ENCODE measurements around the gene NAB2.
A peak's percentile ranks its signal among the peaks of the same experiment; 100 is the strongest.
"Not testable (repeated sequence)": the region's sequence is repeated elsewhere in the genome, so short reads cannot be mapped to it uniquely, and the experiment has no call there.

The NAB2 gene

DNA sequence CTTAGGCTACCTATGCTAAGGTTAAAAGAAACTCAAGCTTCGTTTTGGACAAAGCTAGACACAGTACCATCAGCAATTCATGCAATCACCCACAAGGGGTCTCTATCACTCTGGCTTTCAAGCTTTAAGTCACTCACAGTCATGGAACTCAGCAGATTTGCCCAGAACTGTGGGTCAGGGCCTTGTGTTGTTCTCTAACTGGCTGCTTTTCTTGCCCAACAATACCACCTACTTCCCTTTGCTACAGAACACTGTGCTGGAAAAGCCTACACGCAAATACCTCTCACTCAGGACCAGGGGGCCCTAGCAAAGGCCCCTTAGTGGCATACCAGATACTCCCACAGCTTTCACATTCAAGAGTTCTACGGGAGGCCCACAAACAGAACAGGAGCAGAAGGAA lies 19.4 kb upstream of the NAB2 start:
- DNase-seq, result peak in 1 of 4 experiments; percentile 24

DNA sequence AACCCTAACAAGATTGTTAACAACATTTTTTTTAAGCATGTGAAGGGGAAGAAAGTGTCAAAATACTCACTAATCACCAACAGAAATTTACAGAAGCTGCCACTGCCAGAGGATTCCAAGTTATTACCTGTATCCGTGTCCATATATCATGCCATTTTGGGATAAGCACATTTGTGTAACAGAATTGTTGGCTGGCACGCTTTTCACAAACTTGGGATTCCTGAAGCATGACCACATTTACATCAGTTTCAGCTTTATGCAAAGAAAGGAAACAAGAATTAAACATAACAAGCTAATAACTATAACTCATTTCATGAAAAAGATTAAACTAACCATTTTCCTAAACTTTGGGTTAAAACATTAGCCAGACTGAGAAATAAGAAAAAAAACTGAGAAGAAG lies 16.3 kb upstream of the NAB2 start:
- DNase-seq, result no peak

DNA sequence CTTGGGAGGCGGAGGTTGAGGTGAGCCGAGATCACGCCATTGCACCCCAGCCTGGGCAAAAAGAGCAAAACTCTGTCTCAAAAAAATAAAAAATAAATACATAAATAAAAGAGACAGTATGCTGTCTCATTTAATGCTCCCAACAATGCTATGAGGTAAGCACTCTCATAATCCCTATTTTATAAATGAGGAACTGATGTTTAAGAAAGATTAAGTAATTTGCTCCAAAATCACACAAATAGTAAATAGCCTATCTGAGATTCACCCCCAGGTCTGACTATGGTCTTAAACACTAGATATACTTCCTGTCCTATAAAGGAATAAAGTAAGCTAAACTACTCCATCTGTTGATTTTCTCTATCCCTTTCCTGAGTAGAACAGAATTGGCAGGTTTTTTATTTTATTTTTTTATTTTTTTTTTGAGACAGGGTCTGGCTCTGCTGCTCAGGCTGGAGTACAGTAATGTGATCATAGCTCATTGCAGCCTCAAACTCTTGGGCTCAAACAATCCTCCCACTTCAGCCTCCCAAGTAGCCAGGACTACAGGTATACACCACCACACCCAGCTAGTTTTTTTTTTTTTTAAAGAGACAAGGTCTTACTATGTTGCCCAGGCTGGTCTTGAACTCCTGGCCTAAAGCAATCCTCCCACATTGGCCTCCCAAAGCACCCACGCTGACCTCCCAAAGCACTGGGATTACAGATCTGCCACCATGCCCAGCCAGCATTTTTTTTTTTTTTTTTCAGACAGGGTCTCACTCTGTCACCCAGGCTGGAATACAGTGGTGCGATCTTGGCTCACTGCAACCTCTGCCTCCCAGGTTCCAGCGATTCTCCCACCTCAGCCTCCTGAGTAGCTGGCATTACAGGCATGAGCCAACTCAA lies 15.1 kb upstream of the NAB2 start:
- not testable (repeated sequence) for DNase-seq

DNA sequence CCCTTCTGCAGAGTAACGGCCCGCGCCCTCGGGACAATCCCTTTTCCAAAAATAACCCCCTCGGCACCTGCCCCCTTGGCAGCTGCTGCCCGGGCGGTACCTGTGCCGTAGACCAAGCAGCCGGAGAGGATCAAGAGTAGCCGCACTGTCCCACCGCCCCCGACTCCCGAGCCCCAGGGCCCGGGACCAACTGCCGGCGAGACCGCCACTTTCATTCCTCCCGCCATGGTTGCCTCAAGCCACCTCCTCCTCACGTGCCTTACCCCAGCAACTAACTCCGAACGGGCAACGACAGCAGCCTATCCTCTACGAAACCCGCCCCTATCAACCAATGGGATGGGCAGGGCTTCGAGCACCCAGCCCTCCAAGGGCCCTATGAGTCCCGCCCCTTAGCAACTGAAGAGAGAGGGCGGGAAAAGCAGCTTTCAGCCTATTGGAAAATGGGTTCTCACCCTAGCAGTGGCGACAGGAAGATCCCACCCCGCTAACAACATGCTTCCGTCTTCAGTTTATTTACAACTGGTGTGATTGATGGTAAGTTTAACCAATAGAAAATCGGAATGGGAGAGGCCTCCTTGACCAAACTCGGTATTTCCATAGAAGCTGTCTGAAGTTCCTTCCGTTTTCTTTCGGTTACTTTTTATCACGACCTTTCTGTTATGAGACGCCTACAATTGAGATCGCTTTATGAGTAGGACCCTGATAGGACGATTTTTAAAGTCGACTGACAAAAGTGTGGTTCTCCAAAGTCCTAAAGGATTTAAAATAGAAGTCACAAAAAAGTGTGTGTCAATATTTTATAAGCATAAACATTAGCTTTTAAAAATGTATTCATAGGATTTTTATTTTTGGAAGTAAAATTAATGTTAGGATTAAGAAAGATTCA lies 10.2 kb upstream of the NAB2 start, which contains the start of gene NEMP1:
Gene NEMP1, minus strand, starts transcription at position 273 of the 886 bp plus-strand sequence. Its CDS starts 46 bp downstream, at position 227.
- peak; percentile 73 to 88 (median 84) for DNase-seq

DNA sequence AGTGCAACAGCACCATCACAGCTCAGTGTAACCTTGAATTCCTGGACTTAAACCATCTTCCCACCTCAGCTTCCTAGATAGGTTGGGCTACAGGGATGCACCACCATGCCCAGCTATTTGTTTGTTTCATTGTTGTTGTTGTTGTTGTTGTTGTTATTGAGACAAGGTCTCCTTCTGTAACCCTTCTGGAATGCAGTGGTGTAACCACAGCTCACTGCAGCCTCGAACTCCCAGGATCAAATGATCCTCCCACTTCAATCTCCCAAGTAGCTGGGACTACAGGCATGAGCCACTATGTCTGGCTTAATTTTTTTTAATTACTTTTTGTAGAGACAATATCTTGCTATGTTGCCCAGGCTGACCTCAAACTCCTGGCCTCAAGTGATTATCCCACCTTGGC lies 9.1 kb upstream of the NAB2 start:
- no peak for DNase-seq

DNA sequence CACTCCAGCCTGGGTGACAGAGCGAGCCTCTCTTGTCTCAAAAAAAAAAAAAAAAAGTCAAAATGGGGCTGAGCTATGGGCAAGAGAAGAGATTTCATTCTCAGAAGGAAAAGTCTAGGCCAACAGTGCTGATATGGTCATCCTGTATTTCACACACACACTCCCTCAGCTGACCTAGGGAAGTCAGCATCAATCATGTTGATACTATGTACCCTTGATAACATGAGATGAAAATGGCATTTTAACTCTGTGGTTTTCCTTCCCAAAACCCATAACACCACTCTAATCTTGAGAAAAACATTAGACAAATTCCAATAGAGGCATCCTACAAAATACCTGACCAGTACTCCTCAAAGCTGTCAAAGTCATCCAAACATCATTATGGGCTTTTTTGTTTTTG lies 8.1 kb upstream of the NAB2 start:
- DNase-seq, result no peak

DNA sequence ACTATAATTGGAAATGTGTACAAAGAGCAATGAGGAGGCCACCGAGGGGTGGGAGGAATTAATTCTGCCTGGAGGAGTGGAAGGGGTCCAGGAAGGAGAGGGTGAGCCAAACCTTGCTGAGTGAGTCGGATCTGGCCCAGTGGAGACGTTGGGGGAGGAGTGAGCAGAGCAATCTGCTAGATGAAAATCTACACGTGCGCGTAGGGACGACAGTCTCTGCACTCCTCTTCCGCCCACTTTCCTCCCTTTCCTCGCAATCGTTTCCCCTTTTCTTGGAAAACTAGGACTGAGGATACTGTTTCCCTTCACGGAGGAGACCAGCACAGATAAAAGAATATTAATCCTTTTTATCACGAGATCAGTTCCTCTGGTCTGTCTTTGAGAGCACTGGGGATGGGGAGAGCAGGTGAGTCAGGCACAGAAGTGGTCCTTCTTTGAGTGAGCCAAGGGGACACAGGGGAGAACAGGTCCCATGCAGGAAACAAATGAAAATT lies 2.9 kb upstream of the NAB2 start:
- DNase-seq, result no peak

DNA sequence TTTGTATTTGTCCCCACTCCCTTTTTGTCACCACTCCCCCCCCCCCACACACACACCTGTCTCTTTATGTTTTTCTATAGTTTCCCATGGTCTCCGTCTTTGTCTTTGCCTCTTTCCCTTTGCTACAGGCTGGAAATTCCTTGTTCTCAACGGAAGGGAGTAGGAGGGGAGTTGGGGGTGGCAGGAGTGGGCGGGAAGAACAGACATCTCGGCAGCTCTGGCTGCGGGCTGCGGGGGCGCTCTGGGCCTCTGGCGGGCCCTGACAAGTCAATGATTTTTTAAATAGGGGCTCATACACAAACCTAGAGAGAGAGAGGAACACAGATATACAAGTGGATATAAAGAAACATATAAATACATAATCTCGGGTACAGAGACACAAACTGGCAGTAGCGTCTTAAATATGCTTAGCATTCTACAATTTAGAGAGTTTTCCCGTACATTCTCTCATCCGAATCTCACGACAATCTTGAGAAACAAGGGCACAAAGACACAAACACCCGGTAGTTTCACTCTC lies 2.4 kb upstream of the NAB2 start:
- peak in 1 of 4 experiments; percentile 26 for DNase-seq

DNA sequence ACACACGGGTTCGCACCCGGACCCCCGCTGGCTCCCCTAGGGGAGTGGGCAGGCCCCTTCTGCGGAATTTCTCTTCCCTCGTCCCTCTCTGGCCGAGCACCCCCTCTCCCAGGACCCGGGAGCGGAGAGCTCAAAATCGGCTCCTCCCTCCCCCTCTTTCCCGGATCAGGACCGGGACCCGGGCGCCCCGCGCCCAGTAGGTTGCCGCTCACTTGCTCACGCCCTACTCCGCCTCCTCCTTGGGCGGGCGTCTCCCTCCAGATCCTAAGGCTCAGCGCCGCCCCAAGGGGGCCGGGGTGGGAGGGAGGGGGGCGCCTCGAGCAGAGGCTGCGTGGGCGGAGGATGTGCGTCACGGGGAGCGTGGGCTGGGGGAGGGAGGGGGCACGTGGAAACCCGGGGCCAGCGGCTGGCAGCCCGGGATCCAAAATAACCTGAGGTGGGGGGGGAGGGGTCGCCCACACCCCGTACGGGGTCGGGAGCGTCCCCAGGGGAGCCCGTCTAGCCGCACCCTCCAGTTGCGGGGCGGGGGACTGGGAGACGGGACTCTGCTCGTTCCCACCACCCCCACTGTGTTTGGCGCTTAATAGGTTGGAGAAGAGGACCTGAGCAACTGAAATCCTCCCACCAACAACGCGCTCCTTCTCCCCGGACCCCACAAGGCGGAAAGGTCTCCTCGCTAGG lies 1.8 kb upstream of the NAB2 start:
- DNase-seq, result peak; percentile 74 to 88 (median 82)

DNA sequence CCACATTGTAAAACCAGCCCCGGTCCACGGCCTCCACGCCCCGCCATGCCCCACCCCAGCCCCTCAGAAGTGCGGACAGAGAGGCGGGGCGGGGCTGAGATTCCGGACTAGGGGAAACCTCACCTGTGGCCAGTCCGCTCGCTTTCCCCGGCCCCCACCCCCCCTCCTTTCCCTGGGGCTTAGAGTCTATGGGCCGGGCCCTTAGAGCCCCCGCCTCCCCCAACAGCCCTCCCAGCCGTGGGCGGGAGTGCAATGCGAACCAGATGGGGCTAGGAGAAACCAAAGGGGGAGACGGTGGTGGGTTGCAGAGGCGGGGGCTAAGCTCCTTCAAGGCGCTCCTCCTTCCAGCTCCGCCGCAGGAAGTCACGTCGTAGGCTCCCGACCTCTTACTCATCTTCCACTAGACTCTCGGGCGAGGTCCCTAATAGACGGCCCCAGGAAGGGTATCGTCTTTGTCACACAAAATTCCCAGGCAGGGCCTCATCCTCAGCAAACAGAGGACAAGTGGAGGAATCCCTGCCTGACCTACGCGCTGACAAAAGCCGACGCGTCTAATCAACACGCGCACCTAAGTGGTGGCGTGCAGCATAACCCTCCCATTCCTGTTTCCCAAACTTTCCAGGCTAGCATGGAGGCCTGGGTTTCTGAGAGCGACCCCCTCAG lies 1.1 kb upstream of the NAB2 start:
- peak; percentile 43 to 60 (median 50) for DNase-seq

DNA sequence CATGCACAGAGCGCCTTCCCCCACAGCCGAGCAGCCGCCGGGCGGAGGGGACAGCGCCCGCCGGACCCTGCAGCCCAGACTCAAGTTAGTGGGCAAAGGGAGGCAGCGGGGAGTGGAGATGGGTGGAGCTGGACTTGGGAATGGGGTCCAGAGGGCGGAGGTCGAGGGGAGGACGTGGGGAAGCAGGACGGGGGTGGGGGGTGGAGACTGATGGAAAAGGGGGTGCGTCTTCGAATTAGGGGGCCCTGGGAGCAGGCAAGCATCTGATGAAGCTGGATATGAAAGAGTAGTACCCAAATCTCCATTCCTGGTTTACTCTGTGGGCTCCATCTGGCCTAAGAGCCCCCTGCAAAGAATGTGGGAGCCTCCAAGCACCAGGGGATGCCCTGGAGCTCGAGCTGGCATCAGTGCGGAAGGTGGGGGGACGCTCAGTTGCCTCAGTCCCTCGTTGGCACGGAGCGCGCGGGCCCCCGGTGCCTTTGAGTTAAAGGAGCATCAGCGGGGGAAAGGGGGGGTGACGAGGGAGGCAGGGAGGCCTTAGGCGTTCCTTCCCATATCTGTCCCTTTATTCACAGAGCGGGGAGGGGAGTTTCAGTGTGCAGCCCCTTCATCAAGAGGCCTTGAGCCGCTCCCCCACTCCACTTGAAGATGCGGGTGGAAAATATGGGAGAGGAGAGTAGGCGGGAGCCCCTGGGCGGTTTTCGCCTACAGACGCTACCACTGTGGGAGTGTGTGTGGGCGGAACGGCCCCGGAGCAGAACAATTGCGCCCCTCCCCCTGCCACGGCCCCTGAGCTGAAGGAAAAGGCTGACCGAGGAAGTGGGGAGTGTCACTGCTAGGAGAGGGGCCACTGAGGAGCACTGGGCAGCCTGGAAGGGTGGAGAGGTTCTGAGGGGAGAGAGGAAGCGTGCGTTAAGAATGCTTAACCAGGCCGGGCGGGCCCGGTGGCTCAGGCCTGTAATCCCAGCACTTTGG lies 644 bp downstream of the NAB2 start:
- peak in 2 of 4 experiments; percentile 24 to 43 for DNase-seq

DNA sequence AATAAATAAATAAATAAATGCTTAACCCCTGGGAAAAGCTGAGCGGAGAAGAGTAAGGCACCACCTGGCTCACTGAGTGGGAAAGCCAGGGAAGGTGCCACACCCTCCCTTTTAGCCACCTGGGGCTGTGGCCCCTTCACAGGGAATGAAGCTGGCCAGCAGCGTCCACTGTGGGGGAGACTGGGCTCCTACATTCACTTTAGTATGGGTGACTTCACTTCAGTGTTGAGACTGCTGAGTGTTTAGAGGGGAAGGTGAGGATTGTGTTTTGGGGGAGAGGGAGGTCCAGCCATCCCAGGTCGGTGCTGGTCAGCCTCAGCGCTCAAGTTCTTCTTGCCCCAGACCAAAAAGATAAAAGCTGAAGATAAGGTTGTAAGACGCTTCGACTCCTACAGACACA lies 1.6 kb downstream of the NAB2 start:
- DNase-seq, result no peak

DNA sequence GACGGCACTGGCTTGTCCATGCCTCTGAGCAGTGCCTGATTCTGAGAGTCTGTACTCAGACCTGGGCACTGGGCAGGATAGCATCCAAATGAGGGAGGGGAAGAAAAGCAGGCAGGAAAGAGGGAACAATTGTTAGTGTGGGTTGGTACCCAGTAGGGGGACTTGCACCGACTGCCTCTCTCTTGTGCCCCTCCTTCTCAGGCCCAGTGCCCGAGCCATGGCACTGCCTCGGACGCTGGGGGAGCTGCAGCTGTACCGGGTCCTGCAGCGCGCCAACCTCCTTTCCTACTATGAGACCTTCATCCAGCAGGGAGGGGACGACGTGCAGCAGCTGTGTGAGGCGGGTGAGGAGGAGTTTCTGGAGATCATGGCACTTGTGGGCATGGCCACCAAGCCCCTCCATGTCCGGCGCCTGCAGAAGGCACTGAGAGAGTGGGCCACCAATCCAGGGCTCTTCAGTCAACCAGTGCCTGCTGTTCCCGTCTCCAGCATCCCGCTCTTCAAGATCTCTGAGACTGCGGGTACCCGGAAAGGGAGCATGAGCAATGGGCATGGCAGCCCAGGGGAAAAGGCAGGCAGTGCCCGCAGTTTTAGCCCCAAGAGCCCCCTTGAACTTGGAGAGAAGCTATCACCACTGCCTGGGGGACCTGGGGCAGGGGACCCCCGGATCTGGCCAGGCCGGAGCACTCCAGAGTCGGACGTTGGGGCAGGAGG lies 2.2 kb downstream of the NAB2 start:
- no peak for DNase-seq

DNA sequence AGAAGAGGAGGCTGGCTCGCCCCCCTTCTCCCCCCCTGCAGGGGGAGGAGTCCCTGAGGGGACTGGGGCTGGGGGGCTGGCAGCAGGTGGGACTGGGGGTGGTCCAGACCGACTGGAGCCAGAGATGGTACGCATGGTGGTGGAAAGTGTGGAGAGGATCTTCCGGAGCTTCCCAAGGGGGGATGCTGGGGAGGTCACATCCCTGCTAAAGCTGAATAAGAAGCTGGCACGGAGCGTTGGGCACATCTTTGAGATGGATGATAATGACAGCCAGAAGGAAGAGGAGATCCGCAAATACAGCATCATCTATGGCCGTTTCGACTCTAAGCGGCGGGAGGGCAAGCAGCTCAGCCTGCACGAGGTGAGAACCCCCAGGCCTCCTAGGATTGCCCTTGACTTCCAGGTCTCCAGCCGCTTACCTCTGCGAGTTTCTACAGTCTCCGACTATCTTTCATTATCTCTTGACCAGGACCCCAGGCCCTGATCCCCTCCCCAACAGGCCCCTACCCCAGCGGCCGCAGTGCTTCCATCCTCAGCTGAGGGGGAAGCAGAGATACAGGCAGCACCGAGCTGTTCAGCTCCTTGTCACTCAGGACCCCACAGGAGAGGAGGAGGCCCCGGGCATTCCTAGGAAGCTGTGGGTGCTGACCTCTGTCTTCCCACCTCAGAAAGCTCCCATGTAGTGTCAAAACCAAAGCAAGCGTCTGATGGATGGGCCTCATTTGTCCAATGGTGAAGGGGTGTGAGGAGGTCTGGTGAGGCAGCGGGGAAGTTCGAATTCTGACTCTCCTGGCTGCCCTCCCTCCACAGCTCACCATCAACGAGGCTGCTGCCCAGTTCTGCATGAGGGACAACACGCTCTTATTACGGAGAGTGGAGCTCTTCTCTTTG lies 3.0 kb downstream of the NAB2 start:
- no peak for DNase-seq

DNA sequence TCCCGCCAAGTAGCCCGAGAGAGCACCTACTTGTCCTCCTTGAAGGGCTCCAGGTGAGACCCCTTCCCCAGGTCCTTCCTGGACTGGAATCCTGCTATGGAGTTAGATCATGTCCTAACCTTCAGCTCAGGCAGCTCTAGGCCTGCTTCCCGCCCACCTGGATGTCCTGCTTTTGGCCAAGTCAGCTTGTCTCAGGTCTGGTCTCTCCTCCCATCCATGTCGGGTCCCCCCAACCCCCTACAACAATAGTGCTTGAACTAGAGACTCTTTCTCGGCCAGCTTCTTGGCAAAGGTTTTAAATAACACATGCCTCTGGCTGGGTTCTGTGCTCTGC lies 3.6 kb downstream of the NAB2 start:
- no peak for DNase-seq

DNA sequence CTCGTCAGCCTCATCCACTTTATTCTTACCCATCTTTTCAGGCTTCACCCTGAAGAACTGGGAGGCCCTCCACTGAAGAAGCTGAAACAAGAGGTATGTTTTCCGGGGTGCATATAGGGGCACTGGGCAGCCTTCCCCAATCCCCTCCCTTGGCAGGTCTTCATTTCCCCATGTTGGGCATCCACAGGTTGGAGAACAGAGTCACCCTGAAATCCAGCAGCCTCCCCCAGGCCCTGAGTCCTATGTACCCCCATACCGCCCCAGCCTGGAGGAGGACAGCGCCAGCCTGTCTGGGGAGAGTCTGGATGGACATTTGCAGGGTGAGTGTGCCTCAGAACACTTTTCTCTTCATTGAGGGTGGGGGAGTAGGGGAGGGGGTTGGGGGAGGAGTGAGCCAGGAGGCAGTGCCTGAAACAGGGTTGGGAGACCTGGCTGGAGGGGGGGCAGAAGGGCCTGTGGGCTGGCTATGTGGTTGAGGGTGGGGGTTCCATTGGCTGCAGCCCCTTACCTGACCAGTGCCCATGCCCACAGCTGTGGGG lies 4.0 kb downstream of the NAB2 start:
- DNase-seq, result no peak

DNA sequence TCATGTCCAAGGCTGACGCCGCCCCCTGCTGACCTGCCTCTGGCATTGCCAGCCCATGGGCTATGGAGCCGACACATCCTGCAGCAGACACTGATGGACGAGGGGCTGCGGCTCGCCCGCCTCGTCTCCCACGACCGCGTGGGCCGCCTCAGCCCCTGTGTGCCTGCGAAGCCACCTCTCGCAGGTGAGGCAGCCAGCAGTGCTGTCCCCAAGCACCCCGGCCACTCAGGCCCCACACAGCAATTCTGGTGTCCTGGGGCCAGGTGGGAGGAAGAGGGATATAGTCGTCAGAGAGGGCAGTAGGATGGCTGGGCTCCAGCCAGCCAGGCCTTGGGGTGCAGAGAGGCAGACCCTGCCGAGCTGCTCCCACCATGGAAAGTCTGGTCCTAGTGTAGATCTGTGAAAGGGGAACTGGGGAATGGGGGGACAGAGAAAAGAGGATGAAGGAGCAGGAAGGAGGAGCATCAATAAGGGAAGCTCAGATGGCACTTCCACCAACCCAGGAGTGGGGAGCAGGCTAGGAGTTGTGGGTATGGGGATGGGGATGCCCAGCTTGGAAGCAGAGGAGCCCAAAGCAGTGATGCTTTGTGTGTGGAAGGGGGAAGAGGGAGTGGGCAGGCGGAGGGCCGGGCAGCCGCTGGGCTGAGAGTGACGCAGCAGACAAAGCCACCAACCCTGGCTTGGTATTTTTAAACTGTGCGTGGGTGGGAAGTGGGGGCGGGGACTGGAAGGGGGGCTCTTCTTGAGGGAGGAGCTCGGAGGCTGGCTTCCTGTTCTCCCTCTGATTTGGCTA lies 4.7 kb downstream of the NAB2 start:
- DNase-seq, result peak in 3 of 4 experiments; percentile 25 to 40 (median 26)

All from activated naive CD4-positive, alpha-beta T cell (primary cell).